Memory B cell (primary cell): ENCODE data around the gene KIAA0319L.
A peak's percentile ranks its signal among the peaks of the same experiment; 100 is the strongest.
"Not testable (repeated sequence)": the region's sequence is repeated elsewhere in the genome, so short reads cannot be mapped to it uniquely, and the experiment has no call there.

Experiments
- ATAC-seq: fragments of 150-1000 bp; cut with Tn5 transposase; 2 replicates; pipeline ENCODE4 v1.10.0; 2021; ENCODE audit warnings: low read depth, mild to moderate bottlenecking, moderate library complexity
- DNase-seq, 2 donors: peaks; one replicate each; pipeline ENCODE4 v3.0.0; 2022; ENCODE audit warnings: low spot score in 2 of 2
- H3K27ac Mint-ChIP-seq: one replicate; pipeline ENCODE4 v1.8.0; 2022; ENCODE audit warnings: mild to moderate bottlenecking, moderate library complexity, mixed read lengths
- H3K27me3 Mint-ChIP-seq: one replicate; pipeline ENCODE4 v1.8.0; 2022; ENCODE audit warnings: mixed read lengths
- H3K36me3 Mint-ChIP-seq: one replicate; pipeline ENCODE4 v1.8.0; 2022; ENCODE audit warnings: mild to moderate bottlenecking, mixed read lengths
- H3K4me1 Mint-ChIP-seq: one replicate; pipeline ENCODE4 v1.8.0; 2022; ENCODE audit warnings: mixed read lengths
- H3K4me3 Mint-ChIP-seq: one replicate; pipeline ENCODE4 v1.8.0; 2022; ENCODE audit warnings: mild to moderate bottlenecking, moderate library complexity, mixed read lengths
- H3K9me3 Mint-ChIP-seq: one replicate; pipeline ENCODE4 v1.8.0; 2022; ENCODE audit warnings: mixed read lengths

Gene KIAA0319L

DNA sequence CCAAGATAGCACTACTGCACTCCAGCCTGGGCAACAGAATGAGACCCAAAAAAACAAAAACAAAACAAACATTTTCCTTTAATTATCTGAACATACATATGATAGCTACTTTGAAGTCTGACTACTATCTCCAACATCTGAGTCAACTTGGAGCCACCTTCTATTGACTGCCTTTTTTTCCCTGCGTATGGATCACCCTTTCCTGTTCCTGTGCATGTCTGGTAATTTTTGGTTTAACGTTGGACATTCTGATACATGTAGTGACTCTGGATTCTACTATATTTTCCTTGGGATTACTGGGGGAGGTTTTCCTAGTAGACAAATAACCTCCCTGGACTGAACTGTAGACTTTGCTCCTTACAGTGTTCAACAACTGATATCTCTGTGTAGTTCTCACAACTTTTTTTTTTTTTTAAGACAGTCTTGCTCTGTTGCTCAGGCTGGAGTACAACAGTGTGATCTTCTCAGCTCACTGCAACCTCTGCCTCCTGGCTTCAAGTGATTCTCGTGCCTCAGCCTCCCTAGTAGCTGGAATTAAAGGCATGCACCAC is 70.3 kb downstream of the KIAA0319L start:
- H3K4me1 Mint-ChIP-seq = peaks cover 16% of the 10 kb centered on the region
- peaks cover 5% of the 10 kb centered on the region for H3K9me3 Mint-ChIP-seq
- no peak overlapping the region for H3K4me3 Mint-ChIP-seq
- H3K27ac Mint-ChIP-seq = no peak overlapping the region
- ATAC-seq (no peak), DNase-seq (no peak)
- no peaks in the 10 kb centered on the region for H3K27me3 Mint-ChIP-seq
- peaks cover 30% of the 10 kb centered on the region for H3K36me3 Mint-ChIP-seq

- no peak for ATAC-seq
- peaks cover 8% of the 10 kb centered on the region for H3K4me1 Mint-ChIP-seq
- no peak overlapping the region for H3K27ac Mint-ChIP-seq
- H3K36me3 Mint-ChIP-seq = peaks cover 14% of the 10 kb centered on the region
- H3K4me3 Mint-ChIP-seq = no peak overlapping the region
- no peaks in the 10 kb centered on the region for H3K27me3 Mint-ChIP-seq
- H3K9me3 Mint-ChIP-seq = peaks cover 1% of the 10 kb centered on the region
- DNase-seq = no peak
These were observed 76.0 kb downstream of the KIAA0319L start for GRCh38 chr1:35481229-35481628.

- no peaks in the 10 kb centered on the region for H3K4me1 Mint-ChIP-seq
- H3K27ac Mint-ChIP-seq = no peak overlapping the region
- no peak for DNase-seq
- peaks cover 27% of the 10 kb centered on the region for H3K36me3 Mint-ChIP-seq
- H3K4me3 Mint-ChIP-seq = no peak overlapping the region
- no peak for ATAC-seq
- H3K27me3 Mint-ChIP-seq = no peaks in the 10 kb centered on the region
- H3K9me3 Mint-ChIP-seq = peaks cover 1% of the 10 kb centered on the region
These were observed 79.3 kb downstream of the KIAA0319L start for GRCh38 chr1:35477870-35478269.

- no peak overlapping the region for H3K4me3 Mint-ChIP-seq
- ATAC-seq = no peak
- H3K9me3 Mint-ChIP-seq = peaks cover 1% of the 10 kb centered on the region
- H3K36me3 Mint-ChIP-seq = peaks cover 30% of the 10 kb centered on the region
- no peaks in the 10 kb centered on the region for H3K4me1 Mint-ChIP-seq
- H3K27me3 Mint-ChIP-seq = no peaks in the 10 kb centered on the region
- no peak overlapping the region for H3K27ac Mint-ChIP-seq
- no peak for DNase-seq
These were observed 81.1 kb downstream of the KIAA0319L start for GRCh38 chr1:35475856-35476674.

- no peak for ATAC-seq
- Mint-ChIP-seq H3K27ac (no peak overlapping the region), H3K27me3 (no peaks in the 10 kb centered on the region), H3K9me3 (peaks cover 1% of the 10 kb centered on the region), H3K36me3 (peaks cover 34% of the 10 kb centered on the region), H3K4me3 (no peak overlapping the region), H3K4me1 (no peaks in the 10 kb centered on the region)
- DNase-seq = no peak
These were observed 81.8 kb downstream of the KIAA0319L start for GRCh38 chr1:35475356-35475755.

DNA sequence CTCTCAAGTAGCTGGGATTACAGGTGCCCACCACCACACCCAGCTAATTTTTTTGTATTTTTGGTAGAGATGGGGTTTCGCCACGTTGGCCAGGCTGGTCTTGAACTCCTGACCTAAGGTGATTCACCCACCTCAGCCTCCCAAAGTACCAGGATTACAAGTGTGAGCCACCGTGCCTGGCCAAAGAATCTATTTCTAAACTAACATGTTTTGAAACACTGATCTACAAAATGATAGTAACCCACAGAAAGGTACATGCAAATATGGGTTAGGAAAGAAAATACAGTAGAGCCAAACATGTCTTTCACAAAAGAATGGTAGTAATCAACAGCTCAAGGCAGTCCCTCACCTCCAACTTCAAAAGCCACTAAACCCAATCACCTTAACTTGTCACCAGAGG is 84.0 kb downstream of the KIAA0319L start:
- H3K27ac Mint-ChIP-seq, ATAC-seq: not testable (repeated sequence)
- H3K36me3 Mint-ChIP-seq = peaks cover 42% of the 10 kb centered on the region

DNA sequence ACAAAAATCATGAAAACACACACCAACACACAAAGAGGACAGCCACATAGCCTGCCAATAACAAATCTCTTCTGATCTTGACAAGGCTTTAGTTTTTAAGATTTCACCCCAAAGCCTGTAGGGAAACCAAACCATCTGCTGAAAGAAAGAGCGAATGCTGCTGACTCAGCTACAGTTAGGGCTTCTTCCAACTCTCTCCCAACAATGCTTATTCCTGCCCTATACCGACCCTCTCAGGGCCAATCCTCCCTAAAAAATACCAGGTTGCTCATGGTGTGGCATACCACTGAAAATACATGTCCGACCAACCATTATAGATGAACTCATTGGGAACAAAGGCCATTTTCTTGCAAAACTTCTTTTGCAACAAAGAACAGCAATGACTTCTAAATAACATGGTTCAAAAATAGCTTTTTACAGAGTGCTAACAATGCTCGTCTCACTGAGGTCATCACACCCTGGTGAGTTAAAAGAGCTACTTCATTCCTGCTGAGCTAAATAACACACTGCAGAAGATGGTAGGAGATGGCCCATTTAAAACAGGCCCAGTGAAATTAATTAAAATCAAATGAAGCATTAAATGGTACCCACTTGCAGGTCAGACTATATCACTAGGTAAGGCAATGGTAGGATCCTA is 86.1 kb downstream of the KIAA0319L start:
- ATAC-seq (no peak), DNase-seq (no peak)
- Mint-ChIP-seq H3K4me1 (peaks cover 3% of the 10 kb centered on the region), H3K27me3 (no peaks in the 10 kb centered on the region), H3K36me3 (peaks cover 45% of the 10 kb centered on the region), H3K27ac (no peak overlapping the region), H3K4me3 (no peak overlapping the region), H3K9me3 (no peaks in the 10 kb centered on the region)

More for the DNA sequence above, 84.0 kb downstream of the KIAA0319L start:
- not testable (repeated sequence) for H3K9me3 Mint-ChIP-seq, DNase-seq, H3K27me3 Mint-ChIP-seq, H3K4me3 Mint-ChIP-seq, H3K4me1 Mint-ChIP-seq

GRCh38 chr1:35466120-35466519 is 91.1 kb downstream of the KIAA0319L start:
- Mint-ChIP-seq H3K4me1 (peaks cover 3% of the 10 kb centered on the region), H3K27ac (no peak overlapping the region), H3K4me3 (no peak overlapping the region), H3K36me3 (peaks cover 68% of the 10 kb centered on the region), H3K9me3 (peaks cover 6% of the 10 kb centered on the region), H3K27me3 (no peaks in the 10 kb centered on the region)
- no peak for DNase-seq
- ATAC-seq = no peak

- DNase-seq, H3K27me3 Mint-ChIP-seq: not testable (repeated sequence)
- H3K36me3 Mint-ChIP-seq = peaks cover 62% of the 10 kb centered on the region
These were observed 93.5 kb downstream of the KIAA0319L start for GRCh38 chr1:35463749-35464148.

GRCh38 chr1:35463232-35463631 is 94.0 kb downstream of the KIAA0319L start:
- H3K4me1 Mint-ChIP-seq = no peaks in the 10 kb centered on the region
- H3K27ac Mint-ChIP-seq = no peak overlapping the region
- H3K36me3 Mint-ChIP-seq = peaks cover 57% of the 10 kb centered on the region
- peaks cover 6% of the 10 kb centered on the region for H3K9me3 Mint-ChIP-seq
- DNase-seq (no peak), ATAC-seq (no peak)
- no peaks in the 10 kb centered on the region for H3K27me3 Mint-ChIP-seq
- no peak overlapping the region for H3K4me3 Mint-ChIP-seq

More at GRCh38 chr1:35463749-35464148, 93.5 kb downstream of the KIAA0319L start:
- not testable (repeated sequence) for ATAC-seq, H3K4me3 Mint-ChIP-seq, H3K27ac Mint-ChIP-seq, H3K4me1 Mint-ChIP-seq, H3K9me3 Mint-ChIP-seq

DNA sequence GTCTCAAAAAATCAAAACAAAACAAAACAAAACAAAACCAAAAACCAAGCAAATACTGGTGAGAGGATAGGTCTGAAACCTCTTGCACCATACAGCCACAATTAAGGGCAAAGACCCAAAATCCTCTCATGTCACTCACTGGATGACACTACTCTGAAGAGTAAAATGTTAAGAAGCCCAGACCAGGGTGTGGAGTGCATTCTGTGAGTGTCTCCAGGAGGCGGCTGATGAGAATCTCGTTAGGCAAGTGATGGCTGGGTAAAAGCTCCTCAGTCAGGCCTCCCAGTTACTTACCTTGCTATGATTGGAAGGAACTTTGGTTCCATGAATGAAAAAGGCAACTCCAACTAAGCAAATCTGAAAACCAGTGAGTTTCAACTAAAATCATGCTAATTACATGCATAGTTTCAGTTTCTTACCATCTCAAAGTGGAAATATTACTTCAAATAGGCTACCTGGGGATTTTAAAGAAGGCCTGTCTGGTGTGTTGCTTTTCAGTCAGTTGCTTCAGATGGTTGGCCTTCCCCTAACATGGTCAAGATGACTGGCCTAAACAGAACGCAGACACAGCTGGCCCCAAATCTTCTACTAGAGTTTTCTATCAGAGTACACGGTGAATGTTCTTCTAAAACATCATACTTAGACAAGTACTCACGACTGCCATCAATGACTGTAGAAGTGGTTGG is 95.1 kb downstream of the KIAA0319L start:
- H3K9me3 Mint-ChIP-seq = peaks cover 6% of the 10 kb centered on the region
- H3K27me3 Mint-ChIP-seq = no peaks in the 10 kb centered on the region
- ATAC-seq = no peak
- peaks cover 52% of the 10 kb centered on the region for H3K36me3 Mint-ChIP-seq
- no peak overlapping the region for H3K4me3 Mint-ChIP-seq
- no peak for DNase-seq
- H3K4me1 Mint-ChIP-seq = no peaks in the 10 kb centered on the region
- no peak overlapping the region for H3K27ac Mint-ChIP-seq

DNA sequence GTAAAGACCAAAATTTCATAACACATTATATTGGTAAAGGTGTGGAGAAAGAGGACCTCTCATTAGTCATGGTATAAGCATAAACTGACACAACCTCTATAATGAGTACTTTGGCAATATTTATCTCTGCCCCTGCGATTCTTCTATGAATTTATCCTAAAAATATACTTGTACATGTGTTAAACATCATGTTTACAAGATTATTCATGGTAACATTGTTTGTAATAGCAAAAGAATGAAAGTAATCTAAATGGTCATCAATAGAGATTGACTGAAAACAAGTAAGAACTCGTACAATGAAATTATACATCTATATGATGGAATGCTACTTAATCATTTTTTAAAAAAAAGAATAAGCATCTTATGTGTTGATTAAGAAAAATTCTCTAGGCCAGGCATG is 96.4 kb downstream of the KIAA0319L start:
- DNase-seq (no peak), ATAC-seq (no peak)
- Mint-ChIP-seq H3K36me3 (peaks cover 47% of the 10 kb centered on the region), H3K9me3 (peaks cover 6% of the 10 kb centered on the region), H3K4me1 (no peaks in the 10 kb centered on the region), H3K4me3 (no peak overlapping the region), H3K27ac (no peak overlapping the region), H3K27me3 (no peaks in the 10 kb centered on the region)

GRCh38 chr1:35454616-35455015 is 102.6 kb downstream of the KIAA0319L start:
- H3K27ac Mint-ChIP-seq = no peak overlapping the region
- no peaks in the 10 kb centered on the region for H3K27me3 Mint-ChIP-seq
- DNase-seq (no peak), ATAC-seq (no peak)
- no peaks in the 10 kb centered on the region for H3K4me1 Mint-ChIP-seq
- no peak overlapping the region for H3K4me3 Mint-ChIP-seq
- H3K9me3 Mint-ChIP-seq = no peaks in the 10 kb centered on the region
- H3K36me3 Mint-ChIP-seq = peaks cover 18% of the 10 kb centered on the region

GRCh38 chr1:35454176-35454575 is 103.0 kb downstream of the KIAA0319L start:
- no peak overlapping the region for H3K4me3 Mint-ChIP-seq
- ATAC-seq (no peak), DNase-seq (no peak)
- H3K4me1 Mint-ChIP-seq = no peaks in the 10 kb centered on the region
- H3K27ac Mint-ChIP-seq = peak overlapping the region; percentile 31
- H3K27me3 Mint-ChIP-seq = no peaks in the 10 kb centered on the region
- H3K36me3 Mint-ChIP-seq = peaks cover 21% of the 10 kb centered on the region
- H3K9me3 Mint-ChIP-seq = no peaks in the 10 kb centered on the region
